GM19455 (cell line): ENCODE results near the gene STOM.

Experiments used
- ATAC-seq: cut with Tn5 transposase; IDR thresholded peaks from one replicate; pipeline ENCODE4 v1.9.1; 2021; ENCODE audit not compliant: unreplicated experiment

The STOM gene

GRCh38 chr9:121371495-121372061, 1.5 kb upstream of the STOM start:
- no peak for ATAC-seq

DNA sequence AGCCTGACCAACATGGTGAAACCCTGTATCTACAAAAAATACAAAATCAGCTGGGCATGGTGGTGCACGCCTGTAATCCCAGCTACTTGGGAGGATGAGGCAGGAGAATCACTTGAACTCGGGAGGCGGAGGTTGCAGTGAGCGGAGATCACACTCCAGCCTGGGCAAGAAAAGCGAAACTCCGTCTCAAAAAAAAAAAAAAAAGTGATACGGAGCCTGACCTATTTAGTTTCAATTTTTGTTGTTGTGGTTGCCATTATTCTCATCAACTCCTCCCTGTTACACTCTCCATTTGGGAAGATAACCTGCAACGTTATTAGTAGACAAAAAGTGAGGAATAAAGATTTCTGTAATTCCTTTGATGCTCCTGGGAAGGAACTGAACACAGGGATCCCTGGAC, 1.3 kb downstream of the STOM start:
- ATAC-seq, result no peak

DNA sequence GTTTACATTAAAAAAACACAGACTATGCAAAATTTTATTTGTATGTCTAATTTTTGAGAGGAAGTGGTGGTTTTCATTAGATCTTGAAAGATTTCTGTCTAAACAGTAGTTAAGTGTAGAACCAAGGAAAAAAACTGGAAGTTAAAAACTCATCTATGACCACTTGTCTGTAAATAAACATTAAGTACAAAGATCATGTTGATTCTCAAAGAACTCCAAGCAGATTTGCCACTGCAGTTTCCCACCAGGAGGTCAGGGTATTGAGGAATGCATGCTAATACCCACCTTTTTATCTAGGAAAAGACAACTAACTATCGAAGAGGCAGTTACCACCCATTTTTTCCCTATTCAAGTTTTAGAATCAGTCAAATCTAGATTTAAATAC, 1.9 kb downstream of the STOM start:
- ATAC-seq, result no peak

- ATAC-seq, result no peak
Observed at GRCh38 chr9:121367306-121368137, 2.5 kb downstream of the STOM start.

GRCh38 chr9:121366611-121367192, 3.3 kb downstream of the STOM start:
- ATAC-seq, result no peak

GRCh38 chr9:121365564-121365963, 4.5 kb downstream of the STOM start:
- no peak for ATAC-seq

- no peak for ATAC-seq
Observed at GRCh38 chr9:121364886-121365285, 5.2 kb downstream of the STOM start.

- ATAC-seq, result no peak
Observed at GRCh38 chr9:121364077-121364476, 6.0 kb downstream of the STOM start.

DNA sequence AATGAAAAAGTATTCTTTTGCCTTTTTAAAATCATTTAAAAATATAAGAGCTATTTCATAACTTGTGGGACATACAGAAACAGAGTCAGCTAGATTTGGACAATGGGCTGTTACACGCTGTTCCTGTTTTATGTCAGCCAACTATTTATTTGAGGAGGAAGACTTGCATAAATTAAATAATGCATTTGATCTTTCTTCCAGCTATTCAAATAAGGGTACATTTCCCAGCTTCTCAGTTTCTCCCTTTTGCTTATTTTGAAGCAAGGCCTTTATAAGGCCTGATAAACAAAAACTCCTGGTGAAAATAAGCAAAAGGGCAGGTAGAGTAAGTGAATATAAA, 6.5 kb downstream of the STOM start:
- ATAC-seq, result no peak

DNA sequence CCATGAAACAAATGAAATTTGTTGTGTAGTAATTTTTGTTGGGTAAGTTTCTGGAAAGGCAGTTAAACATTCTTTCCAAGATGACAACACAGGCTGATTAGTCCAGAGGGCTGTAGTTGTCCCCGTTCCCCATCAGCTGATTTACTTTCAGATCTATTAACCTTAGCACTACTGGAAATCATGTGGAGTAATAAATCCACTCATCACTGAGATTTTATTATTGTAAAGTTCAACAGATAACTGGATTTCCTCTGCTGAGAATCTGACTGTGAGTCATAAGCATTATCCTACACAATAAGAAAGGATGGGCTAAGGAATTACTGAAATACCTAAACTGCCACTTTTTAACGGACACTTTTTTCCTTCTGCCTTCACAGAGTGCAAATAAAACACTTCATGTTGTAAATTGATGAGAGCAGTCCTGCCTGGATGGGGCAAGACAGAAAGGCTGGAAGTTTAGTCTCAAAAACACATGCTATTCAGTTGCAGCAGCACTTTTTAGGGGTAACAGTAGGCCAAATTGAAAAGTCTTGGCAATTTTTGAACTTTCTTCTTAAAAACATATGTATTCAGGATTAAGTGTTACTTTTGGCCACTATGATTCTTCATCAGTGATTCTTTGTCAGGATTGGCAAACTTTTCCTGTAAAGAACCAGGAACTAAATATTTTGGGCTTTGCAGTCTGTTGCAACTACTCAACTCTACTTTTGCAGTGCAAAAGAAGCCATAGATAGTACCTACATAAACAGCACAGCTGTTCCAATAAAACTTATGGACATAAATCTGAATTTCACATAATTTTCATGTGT, 7.0 kb downstream of the STOM start:
- no peak for ATAC-seq

DNA sequence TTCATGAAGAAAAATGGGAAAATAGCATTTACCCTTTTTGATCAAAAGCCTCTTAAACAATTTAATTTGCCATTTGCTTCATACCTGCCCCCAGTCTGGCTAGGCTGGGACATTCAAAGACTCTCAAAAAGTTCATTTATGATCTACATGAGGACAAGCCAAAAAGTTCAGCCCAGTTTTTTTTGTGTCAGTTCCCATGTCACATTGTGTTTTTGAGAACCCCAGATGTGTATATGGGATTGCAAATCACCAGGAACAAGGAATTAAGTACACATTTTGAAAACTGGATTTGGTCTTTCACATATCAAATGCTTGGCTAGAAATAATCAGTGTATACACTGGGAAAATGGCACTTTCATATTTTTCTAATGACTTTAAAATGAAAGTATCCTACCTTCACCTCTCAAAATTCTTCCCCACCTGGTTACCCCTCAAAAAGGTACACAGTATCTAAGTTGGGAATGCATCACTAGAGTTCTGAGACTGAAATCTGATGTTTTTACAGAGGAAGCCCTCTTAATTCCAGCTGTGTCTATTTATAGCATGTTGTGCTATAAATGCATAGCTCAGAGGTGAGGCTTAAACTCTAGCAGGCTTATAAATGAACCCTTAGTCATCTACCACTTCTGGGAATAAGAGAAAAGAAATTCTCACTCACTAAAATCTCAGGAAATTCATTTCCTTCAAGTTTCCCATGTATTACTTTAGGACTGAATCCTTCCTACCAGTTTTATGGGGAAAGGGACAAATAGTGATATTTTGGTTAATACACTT, 9.3 kb downstream of the STOM start:
- no peak for ATAC-seq

DNA sequence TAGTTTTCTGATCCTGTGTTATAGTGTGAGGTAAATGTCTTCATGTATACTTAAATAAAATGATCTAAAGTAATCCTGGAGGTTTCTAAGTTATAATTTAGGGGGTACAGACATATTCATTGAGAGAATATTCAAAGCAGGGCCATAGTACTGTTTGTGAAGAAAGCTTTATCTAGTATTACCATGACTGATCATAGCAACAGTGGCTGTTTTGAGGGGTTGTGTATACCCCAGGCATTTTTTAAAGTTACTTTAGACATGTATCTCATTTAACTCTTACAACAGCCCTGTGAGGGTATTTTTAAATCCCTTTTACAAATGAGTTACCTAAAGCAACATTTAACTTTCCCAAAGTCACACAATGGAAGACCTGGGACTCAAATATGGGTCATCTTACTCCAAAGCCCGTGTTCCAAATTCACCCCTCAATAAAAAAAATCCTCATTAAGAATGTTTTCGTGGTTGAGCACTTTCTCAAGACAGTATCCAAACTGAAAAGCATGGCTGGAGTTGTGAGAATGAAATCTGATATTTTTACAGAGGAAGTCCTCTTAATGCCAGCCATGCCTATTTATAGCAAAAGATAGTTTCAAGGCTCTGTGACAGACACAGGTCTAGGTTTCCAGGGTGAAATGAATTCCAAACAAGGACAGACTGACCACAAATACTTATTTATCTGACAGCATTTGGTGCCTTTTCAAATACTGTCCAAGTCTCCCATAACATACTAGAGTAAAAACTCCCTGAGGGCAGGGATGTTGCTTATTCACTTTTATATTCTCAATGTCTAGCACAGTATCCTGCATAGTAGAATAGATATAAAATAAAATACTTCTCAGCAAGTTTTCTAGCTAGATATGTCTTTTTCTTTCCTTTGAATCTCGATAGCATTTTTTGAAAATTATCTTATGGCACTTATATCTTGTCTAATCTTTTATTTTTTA, 10.4 kb downstream of the STOM start:
- ATAC-seq, result no peak

- ATAC-seq, result no peak
Observed at GRCh38 chr9:121358751-121359150, 11.3 kb downstream of the STOM start.

DNA sequence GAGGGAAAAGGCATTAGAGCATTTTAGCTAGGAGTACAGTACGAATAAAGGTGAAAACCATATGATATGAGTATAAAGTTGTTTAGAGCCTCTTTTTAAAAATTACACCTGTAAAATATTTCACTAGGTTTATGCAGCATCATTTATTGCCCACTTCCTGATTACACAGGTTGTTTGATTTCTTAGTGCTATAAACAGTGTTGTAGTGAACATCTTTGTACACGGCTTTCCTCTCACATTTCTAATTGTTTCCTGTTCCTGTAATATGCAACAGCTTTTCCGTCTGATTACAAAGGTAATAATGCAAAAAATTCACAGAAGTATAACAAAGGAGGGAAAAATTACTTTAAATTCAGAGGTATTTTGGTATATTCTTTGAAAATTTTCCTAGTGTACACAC, 13.0 kb downstream of the STOM start:
- ATAC-seq, result no peak

DNA sequence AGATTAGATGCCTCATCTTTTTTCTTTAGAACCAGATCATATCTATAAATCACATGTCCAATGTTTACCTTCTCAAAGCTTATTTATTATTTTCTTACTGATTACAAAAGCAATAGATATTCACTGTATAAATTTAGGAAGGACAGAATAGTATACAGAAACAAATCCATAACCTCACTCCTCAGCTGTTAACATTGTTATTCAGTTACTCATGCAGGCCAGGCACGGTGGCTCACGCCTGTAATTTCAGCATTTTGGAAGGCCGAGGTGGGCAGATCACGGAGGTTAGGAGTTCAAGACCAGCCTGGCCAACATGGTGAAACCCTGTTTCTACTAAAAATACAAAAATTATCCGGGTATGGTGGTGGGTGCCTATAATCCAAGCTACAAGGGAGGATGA, 15.3 kb downstream of the STOM start:
- ATAC-seq, result no peak

DNA sequence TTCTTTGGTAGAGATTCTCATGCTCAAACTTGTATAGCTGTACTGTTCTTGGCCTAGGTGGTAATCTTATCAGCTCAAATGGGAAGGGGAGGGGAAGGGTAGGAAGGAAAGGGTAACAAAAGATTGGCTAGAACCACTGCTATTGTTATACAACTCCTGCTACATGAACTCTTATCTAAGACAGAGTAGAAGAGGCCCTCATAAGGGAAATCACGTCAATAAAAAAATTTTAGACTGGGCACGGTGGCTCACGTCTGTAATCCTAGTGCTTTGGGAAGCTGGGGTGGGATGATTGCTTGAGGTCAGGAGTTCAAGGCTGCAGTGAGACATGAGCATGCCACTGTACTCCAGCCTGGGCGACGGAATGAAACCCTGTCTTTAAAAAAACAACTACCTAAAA, 15.9 kb downstream of the STOM start:
- no peak for ATAC-seq

DNA sequence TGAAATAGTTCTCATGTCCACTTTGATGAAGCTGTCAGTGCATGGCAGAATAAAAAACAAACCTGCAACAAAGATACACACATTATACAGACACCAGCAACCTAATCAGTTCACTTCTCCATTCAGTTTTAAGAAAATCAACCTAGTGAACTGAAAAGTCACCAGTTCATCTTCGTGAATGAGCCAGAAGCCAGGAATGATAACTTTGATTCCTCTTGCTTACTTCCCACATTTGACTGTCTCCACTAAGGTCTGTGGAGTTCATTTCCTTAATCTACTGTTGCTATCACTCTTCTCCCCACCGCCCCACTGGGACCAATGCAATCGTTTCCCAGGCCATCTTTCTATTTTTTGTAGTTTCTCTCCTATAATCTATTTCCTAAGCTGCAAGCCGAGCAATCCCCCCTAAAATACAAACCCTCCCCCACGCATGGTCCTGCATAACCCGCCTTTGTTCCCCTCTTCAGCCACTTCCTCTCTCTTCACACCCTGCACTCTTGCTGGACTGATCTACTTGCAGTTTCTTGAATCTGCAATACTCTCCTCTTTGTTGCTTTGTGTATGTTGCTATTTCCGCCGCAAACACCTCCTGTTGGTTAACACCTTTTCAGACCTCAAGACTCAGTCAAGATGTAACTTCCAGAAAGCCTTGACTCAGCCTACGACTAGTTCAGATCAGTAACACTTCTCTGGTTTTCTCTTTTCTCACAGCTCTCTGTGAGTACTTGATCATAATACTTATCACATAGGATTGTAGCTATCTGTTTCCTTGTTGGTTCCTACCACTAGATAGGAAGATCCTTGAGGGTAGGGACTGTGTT, 16.6 kb downstream of the STOM start:
- peak; percentile 83 for ATAC-seq

GRCh38 chr9:121350993-121351561, 19.0 kb downstream of the STOM start:
- no peak for ATAC-seq

GRCh38 chr9:121350036-121350435, 20.0 kb downstream of the STOM start:
- ATAC-seq, result no peak
